SK-N-SH (cell line): ENCODE measurements around the gene VPS52. TPM values are rescaled to one million over a fixed set of nuclear protein-coding genes. Genes with fewer than 3 reads are reported as not detected.

Experiments used
- CTCF ChIA-PET: fragments of 300-600, 350-600 bp; formaldehyde crosslinking; extraction: SDS; loops from one replicate; lab custom pipeline; 2021; lab: Yijun Ruan, JAX
- POLR2A ChIA-PET: fragments of 350-600 bp; sonication (Branson Sonifier 250); formaldehyde crosslinking; extraction: SDS; loops from one replicate; lab custom pipeline; 2020; ENCODE audit warnings: antibody characterized with exemption, inconsistent platforms; lab: Yijun Ruan, JAX
- DNase-seq: peaks from one replicate; pipeline ENCODE4 v3.0.0; 2012
- H2AFZ ChIP-seq: fragments of 200-600 bp; sonication (generic); 2 replicates; pipeline ENCODE4 v1.8.1; 2016; ENCODE audit warnings: antibody characterized with exemption, mild to moderate bottlenecking, low read depth
- H3F3A ChIP-seq: fragments of 200-600 bp; sonication (generic); replicated peaks from 2 replicates; pipeline ENCODE3; 2016; ENCODE audit warnings: antibody characterized with exemption, mild to moderate bottlenecking; ENCODE audit not compliant: insufficient read depth
- H3K27ac ChIP-seq, 2 experiments: fragments of 200-500 bp in 1 of 2; fragments of 200-600 bp in 1 of 2; sonication (Bioruptor generic) in 1 of 2; sonication (generic), shearing (Covaris generic) in 1 of 2; 2 replicates each; pipeline versions ENCODE4 v1.5.1 to v1.6.1; 2014 to 2016; ENCODE audit warnings: low read depth in 2 of 2, inconsistent platforms in 1 of 2, low read length in 1 of 2, mild to moderate bottlenecking in 1 of 2, mixed read lengths in 1 of 2
- H3K27me3 ChIP-seq: fragments of 200-600 bp; sonication (generic), shearing (Covaris generic); 2 replicates; pipeline ENCODE4 v1.6.1; 2016; ENCODE audit warnings: mixed run types; ENCODE audit not compliant: insufficient read depth
- H3K36me3 ChIP-seq, 2 experiments: fragments of 200-500 bp in 1 of 2; fragments of 200-600 bp in 1 of 2; sonication (Bioruptor generic) in 1 of 2; sonication (generic) in 1 of 2; replicated peaks in 1 of 2; 2 replicates each; pipeline versions ENCODE3 to v1.5.1; 2014 to 2016; ENCODE audit warnings: low read length in 1 of 2, mild to moderate bottlenecking in 1 of 2; ENCODE audit not compliant: insufficient read depth in 2 of 2, control insufficient read depth in 1 of 2
- H3K4me1 ChIP-seq, 2 experiments: fragments of 200-500 bp in 1 of 2; fragments of 200-600 bp in 1 of 2; sonication (Bioruptor generic) in 1 of 2; sonication (generic), shearing (Covaris generic) in 1 of 2; 2 replicates each; pipeline versions ENCODE4 v1.5.1 to v1.6.1; 2014 to 2016; ENCODE audit warnings: low read depth in 1 of 2, low read length in 1 of 2, mixed run types in 1 of 2; ENCODE audit not compliant: insufficient read depth in 2 of 2, control insufficient read depth in 1 of 2
- H3K4me2 ChIP-seq: fragments of 200-600 bp; sonication (generic), shearing (Covaris generic); 2 replicates; pipeline ENCODE4 v1.6.1; 2017; ENCODE audit warnings: mixed run types
- H3K4me3 ChIP-seq, 2 experiments: fragments of 200-500 bp in 1 of 2; fragments of 200-600 bp in 1 of 2; sonication (Bioruptor generic) in 1 of 2; sonication (generic), shearing (Covaris generic) in 1 of 2; 2 replicates each; pipeline versions ENCODE4 v1.5.1 to v1.8.1; 2014 to 2016; ENCODE audit warnings: low read depth in 2 of 2, inconsistent platforms in 1 of 2, low read length in 1 of 2, mild to moderate bottlenecking in 1 of 2, mixed read lengths in 1 of 2, moderate library complexity in 1 of 2
- H3K79me2 ChIP-seq: fragments of 200-600 bp; sonication (generic); 2 replicates; pipeline ENCODE4 v1.8.1; 2017; ENCODE audit warnings: mild to moderate bottlenecking; ENCODE audit not compliant: insufficient read depth
- H3K9ac ChIP-seq: fragments of 200-600 bp; sonication (generic); 2 replicates; pipeline ENCODE4 v1.6.1; 2017; ENCODE audit warnings: mixed run types
- H3K9me2 ChIP-seq: fragments of 200-600 bp; sonication (generic); 2 replicates; pipeline ENCODE4 v1.6.1; 2017; ENCODE audit warnings: mixed run types
- H3K9me3 ChIP-seq: fragments of 200-600 bp; sonication (generic); 2 replicates; pipeline ENCODE4 v1.6.1; 2017; ENCODE audit warnings: mixed run types, mild to moderate bottlenecking, moderate library complexity
- H4K20me1 ChIP-seq: fragments of 200-600 bp; sonication (generic); 2 replicates; pipeline ENCODE4 v1.6.1; 2017; ENCODE audit warnings: mild to moderate bottlenecking, mixed run types; ENCODE audit not compliant: insufficient read depth
- CHD2 ChIP-seq: fragments of 150-350 bp; IDR thresholded peaks from 2 replicates; pipeline ENCODE4 v1.6.1; 2018; ENCODE audit warnings: low read length; ENCODE audit not compliant: partially characterized antibody
- CTCF ChIP-seq: fragments of 200-600 bp; sonication (generic); IDR thresholded peaks from 2 replicates; pipeline ENCODE4 v1.6.1; 2017; ENCODE audit warnings: antibody characterized with exemption, mild to moderate bottlenecking, moderate library complexity
- EP300 ChIP-seq, 2 experiments: IDR thresholded peaks; 2 replicates each; pipeline versions ENCODE4 v1.4.0 to v1.6.1; 2012; ENCODE audit warnings: borderline replicate concordance in 1 of 2, low read depth in 1 of 2, low read length in 1 of 2
- FOSL2 ChIP-seq: IDR thresholded peaks from 2 replicates; pipeline ENCODE4 v1.4.0; 2012; ENCODE audit warnings: low read depth, mild to moderate bottlenecking, moderate library complexity, borderline replicate concordance
- FOXJ3 ChIP-seq: sonication (generic); formaldehyde crosslinking; IDR thresholded peaks from 2 replicates; pipeline ENCODE4 v1.5.1; 2020; ENCODE audit warnings: mild to moderate bottlenecking, missing genetic modification reagents
- FOXM1 ChIP-seq: IDR thresholded peaks from 2 replicates; pipeline ENCODE4 v1.4.0; 2012; ENCODE audit warnings: low read depth, mild to moderate bottlenecking
- GABPA ChIP-seq: IDR thresholded peaks from 2 replicates; pipeline ENCODE4 v1.4.0; 2012; ENCODE audit warnings: low read depth, mild to moderate bottlenecking
- GATA2 ChIP-seq: sonication (generic); formaldehyde crosslinking; IDR thresholded peaks from 2 replicates; pipeline ENCODE4 v1.5.0; 2020; ENCODE audit warnings: mild to moderate bottlenecking, missing genetic modification reagents
- IRF3 ChIP-seq: fragments of 150-350 bp; IDR thresholded peaks from 2 replicates; pipeline ENCODE4 v1.6.1; 2016; ENCODE audit warnings: mild to moderate bottlenecking, low read depth, low read length
- MXI1 ChIP-seq: IDR thresholded peaks from 2 replicates; pipeline ENCODE4 v1.6.1; 2012; ENCODE audit warnings: mild to moderate bottlenecking, low read depth, low read length, improper control_type of control experiment
- NFIC ChIP-seq: IDR thresholded peaks from 2 replicates; pipeline ENCODE4 v1.4.0; 2012; ENCODE audit warnings: borderline replicate concordance
- NRF1 ChIP-seq: IDR thresholded peaks from 2 replicates; pipeline ENCODE4 v1.6.1; 2012; ENCODE audit warnings: low read depth, mild to moderate bottlenecking, low read length
- RAD21 ChIP-seq: IDR thresholded peaks from 2 replicates; pipeline ENCODE4 v1.6.1; 2012; ENCODE audit warnings: mild to moderate bottlenecking, low read length
- RFX5 ChIP-seq: IDR thresholded peaks from 2 replicates; pipeline ENCODE4 v1.6.1; 2012; ENCODE audit warnings: mild to moderate bottlenecking, improper control_type of control experiment, low read length
- RXRA ChIP-seq: IDR thresholded peaks from 2 replicates; pipeline ENCODE4 v1.4.0; 2012; ENCODE audit warnings: low read depth, mild to moderate bottlenecking, borderline replicate concordance
- SMC3 ChIP-seq: IDR thresholded peaks from 2 replicates; pipeline ENCODE4 v1.6.1; 2012; ENCODE audit warnings: low read depth, low read length, improper control_type of control experiment
- TEAD4 ChIP-seq: IDR thresholded peaks from 2 replicates; pipeline ENCODE4 v1.4.0; 2012; ENCODE audit warnings: mild to moderate bottlenecking, borderline replicate concordance; ENCODE audit not compliant: insufficient read depth
- USF2 ChIP-seq: fragments of 150-350 bp; IDR thresholded peaks from 2 replicates; pipeline ENCODE4 v1.6.1; 2017; ENCODE audit warnings: antibody characterized with exemption, low read length, low read depth, borderline replicate concordance
- WGBS: methylation state at CpG from one replicate; pipeline ENCODE4 v1.1.6; 2017; ENCODE audit warnings: low lambda C conversion rate; 5-methylcytosine and 5-hydroxymethylcytosine counted together
- polyA plus RNA-seq, 3 experiments: library from polyadenylated mRNA; depleted of rRNA; stranded (reverse); fragments of >200 nt; gene quantifications; 2 replicates each; pipeline ENCODE4 v1.2.3, GENCODE V29; 2012
- TF ChIP-seq, protein P1 (sequence below): IDR thresholded peaks from 2 replicates; pipeline ENCODE4; 2012
- TF ChIP-seq, protein P2 (sequence below): IDR thresholded peaks from 2 replicates; pipeline ENCODE4 v1.4.0; 2012; ENCODE audit warnings: low read depth

Gene VPS52
- polyA plus RNA-seq, 1 of the 3 experiments (the other 2 are of a cell fraction) = 74.0 TPM

GRCh38 chr6:33206864-33207551 is 64.7 kb downstream of the VPS52 start:
- peak overlapping the region; percentile 95 for H3K9ac ChIP-seq
- H4K20me1 ChIP-seq = no peaks in the 10 kb centered on the region
- peaks cover 24 to 36% of the 10 kb centered on the region in 2 experiments for H3K36me3 ChIP-seq
- H3K27me3 ChIP-seq = no peaks in the 10 kb centered on the region
- 66% methylated on average over 16 of the region's 20 CpGs for WGBS
- H3K9me2 ChIP-seq = no peaks in the 10 kb centered on the region
- H3K4me3 ChIP-seq = peak overlapping the region; percentile 90 to 94
- H3K4me1 ChIP-seq = peaks cover 24 to 34% of the 10 kb centered on the region in 2 experiments
- ChIA-PET CTCF (interaction anchor here (1.2 to 3.4 kb wide), 3 partner anchors 8 to 71 kb away, joined by 3 to 27 read pairs (median 8); no protein-coding TSS in a partner anchor), POLR2A (interaction anchor here (2.4 kb wide), 1 partner anchor 42 kb away, joined by 18 read pairs; no protein-coding TSS in a partner anchor)
- TF ChIP-seq GATA2 (CRISPR knock-in tag) = no peak
- no peak for TF ChIP-seq RXRA
- TF ChIP-seq SMC3 = no peak
- TF ChIP-seq TEAD4 = no peak
- TF ChIP-seq, protein P1, sequence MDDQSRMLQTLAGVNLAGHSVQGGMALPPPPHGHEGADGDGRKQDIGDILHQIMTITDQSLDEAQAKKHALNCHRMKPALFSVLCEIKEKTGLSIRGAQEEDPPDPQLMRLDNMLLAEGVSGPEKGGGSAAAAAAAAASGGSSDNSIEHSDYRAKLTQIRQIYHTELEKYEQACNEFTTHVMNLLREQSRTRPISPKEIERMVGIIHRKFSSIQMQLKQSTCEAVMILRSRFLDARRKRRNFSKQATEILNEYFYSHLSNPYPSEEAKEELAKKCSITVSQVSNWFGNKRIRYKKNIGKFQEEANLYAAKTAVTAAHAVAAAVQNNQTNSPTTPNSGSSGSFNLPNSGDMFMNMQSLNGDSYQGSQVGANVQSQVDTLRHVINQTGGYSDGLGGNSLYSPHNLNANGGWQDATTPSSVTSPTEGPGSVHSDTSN = no peak
- no peak for TF ChIP-seq FOXM1
- TF ChIP-seq RFX5 = no peak
- TF ChIP-seq NFIC = no peak
- no peak for TF ChIP-seq GABPA
- TF ChIP-seq NRF1 = no peak
- no peak for TF ChIP-seq MXI1
- TF ChIP-seq CHD2 = no peak
- peaks cover 21% of the 10 kb centered on the region for H3F3A ChIP-seq
- H3K9me3 ChIP-seq = no peaks in the 10 kb centered on the region
- H3K27ac ChIP-seq = peak overlapping the region in 1 of 2 experiments; percentile 91; a peak in 3 of 4 replicates
- peak overlapping the region; percentile 96 for H3K4me2 ChIP-seq
- H2AFZ ChIP-seq = no peak overlapping the region
- peak; percentile 21 for DNase-seq
- H3K79me2 ChIP-seq = peaks cover 34% of the 10 kb centered on the region

DNA sequence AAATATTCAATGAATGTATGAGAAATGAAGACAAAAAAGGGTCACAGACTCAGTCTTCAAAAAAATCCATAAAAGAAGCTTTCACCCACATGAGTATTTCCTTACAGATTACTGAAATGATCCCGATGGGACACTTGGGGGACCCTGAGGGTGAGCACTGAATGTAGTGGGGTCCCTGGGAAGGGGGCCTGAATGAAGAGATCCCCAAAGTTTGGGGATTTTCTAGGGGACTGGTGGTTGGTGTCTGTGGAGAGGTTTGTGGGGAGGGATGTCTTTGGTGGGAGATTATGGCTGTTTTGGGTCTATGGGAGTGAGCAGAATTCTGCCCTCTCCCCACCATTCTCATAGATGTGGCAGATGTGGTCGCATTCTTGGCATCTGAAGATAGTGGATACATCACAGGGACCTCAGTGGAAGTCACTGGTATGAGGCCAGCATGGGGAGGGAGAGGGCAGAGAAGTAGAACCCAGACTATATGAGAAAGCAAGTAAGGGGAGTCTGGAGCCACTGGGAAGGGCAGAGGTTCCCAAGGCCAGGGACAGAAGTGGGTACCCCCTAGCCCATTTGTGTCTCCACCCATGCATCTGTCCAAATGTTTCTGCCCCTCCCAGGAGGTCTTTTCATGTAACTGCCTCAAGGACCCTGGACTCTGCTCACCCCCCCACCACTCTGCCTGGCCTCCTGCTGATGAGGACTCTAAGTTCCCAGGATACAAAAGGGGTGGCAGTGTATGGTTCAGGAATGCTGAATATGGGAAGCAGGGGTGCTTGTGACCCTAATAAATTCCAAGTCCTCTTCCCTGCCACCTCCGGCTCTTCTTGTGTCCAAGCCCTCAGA is 65.4 kb downstream of the VPS52 start:
- Histone ChIP-seq H3K27ac (peak overlapping the region in 1 of 2 experiments; percentile 27; a peak in 2 of 4 replicates), H3K9me3 (no peaks in the 10 kb centered on the region), H3K4me1 (peaks cover 28 to 42% of the 10 kb centered on the region in 2 experiments), H3K4me2 (peak overlapping the region; percentile 96; the same call in 1 of the 2 replicates), H3K36me3 (peaks cover 27 to 35% of the 10 kb centered on the region in 2 experiments), H3K27me3 (no peaks in the 10 kb centered on the region), H3K9me2 (no peaks in the 10 kb centered on the region), H3K9ac (no peak overlapping the region), H4K20me1 (no peaks in the 10 kb centered on the region), H3K79me2 (peaks cover 41% of the 10 kb centered on the region), H3K4me3 (no peak overlapping the region), H2AFZ (no peak overlapping the region), H3F3A (peaks cover 21% of the 10 kb centered on the region)
- ChIA-PET POLR2A (no interaction called here), CTCF (interaction anchor here (1.5 to 2.4 kb wide), 2 partner anchors 42 kb away, joined by 8 to 16 read pairs; no protein-coding TSS in a partner anchor)
- peak; percentile 3 for DNase-seq
- WGBS = 80% methylated on average over 3 of the region's 3 CpGs
- no peak for TF ChIP-seq USF2
- TF ChIP-seq NFIC = no peak
- no peak for TF ChIP-seq EP300 (IDR thresholded peaks at IDR 0.05; ENCODE audit: borderline replicate concordance in 1 of 2, low read depth in 1 of 2, low read length in 1 of 2)
- TF ChIP-seq IRF3 = no peak
- no peak for TF ChIP-seq CTCF
- no peak for TF ChIP-seq RFX5
- TF ChIP-seq, protein P2, sequence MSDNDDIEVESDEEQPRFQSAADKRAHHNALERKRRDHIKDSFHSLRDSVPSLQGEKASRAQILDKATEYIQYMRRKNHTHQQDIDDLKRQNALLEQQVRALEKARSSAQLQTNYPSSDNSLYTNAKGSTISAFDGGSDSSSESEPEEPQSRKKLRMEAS = no peak
- TF ChIP-seq FOSL2 = no peak
- TF ChIP-seq RAD21 = no peak
- TF ChIP-seq FOXJ3 (CRISPR knock-in tag) = no peak
